ENCODE results near the gene BAZ1B. TPM values are rescaled to one million over a fixed set of nuclear protein-coding genes. Genes with fewer than 3 reads are reported as not detected.
"Not testable (repeated sequence)": the region's sequence is repeated elsewhere in the genome, so short reads cannot be mapped to it uniquely, and the experiment has no call there.

The BAZ1B gene
- total and polyA plus RNA-seq, 9 donors: 33.4 to 89.7 (median 58.7) TPM

DNA sequence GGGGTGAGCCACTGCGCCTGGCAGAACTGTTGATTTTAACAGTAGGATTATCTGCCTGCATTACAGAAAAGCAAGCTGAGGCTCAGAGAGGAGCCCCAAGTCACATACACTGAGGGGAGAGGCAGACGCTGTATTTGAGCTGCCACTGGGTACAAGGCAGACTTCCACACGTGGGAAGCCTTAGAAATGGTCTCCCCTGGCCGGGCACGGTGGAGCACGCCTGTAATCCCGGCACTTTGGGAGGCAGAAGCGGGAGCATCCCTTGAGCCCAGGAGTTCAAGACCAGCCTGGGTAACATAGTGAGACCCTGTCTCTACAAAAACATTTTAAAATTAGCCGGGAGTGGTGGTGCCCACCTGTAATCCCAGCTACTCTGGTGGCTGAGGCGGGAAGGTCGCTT, 89.4 kb downstream of the BAZ1B start:
- H3K27ac ChIP-seq: no peak overlapping the region
- WGBS, 3 donors: 85 to 90% (median 89%) methylated on average over 11 of the region's 11 CpGs
- intact Hi-C loops (cut with DNase I): no loop called here

DNA sequence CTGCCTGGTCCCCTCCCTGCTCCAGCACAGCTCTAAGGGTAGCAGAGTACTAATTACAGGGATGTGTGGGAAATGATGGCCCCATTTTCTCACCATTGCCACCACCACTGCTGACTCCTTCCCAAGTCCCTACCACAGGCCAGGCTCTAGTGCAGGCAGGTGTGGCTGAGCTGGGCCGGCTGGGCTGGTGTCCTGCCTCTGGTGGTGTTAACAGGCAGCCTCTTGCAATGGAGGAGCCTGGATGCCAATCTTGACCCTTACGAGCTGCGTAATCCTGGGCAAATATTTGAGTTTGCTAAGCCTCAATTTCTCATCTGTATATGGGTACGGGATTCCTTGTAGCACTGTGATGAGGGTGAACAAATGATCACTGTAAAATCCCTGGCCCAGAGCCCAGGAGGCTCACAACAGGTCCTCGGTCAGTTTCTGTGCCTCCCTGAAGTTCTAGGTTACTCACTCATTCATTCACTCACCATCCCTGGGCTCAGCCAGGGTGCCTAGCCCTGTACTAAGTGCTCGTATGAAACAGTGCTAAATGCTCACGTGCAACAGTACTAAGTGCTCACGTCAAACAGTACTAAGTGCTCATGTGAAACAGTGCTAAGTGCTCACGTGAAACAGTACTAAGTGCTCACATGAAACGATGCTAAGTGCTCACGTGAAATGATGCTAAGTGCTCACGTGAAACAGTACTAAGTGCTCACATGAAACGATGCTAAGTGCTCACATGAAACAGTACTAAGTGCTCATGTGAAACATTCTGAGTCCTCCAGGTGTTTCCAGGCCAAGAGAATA, 90.9 kb downstream of the BAZ1B start:
- Histone ChIP-seq H3K4me1 (ENCODE audit: insufficient read depth) (peaks cover 4% of the 10 kb centered on the region), H3K4me3 (no peak overlapping the region), H3K27ac (no peak overlapping the region), H3K36me3 (no peaks in the 10 kb centered on the region), H3K9me3 (no peaks in the 10 kb centered on the region), H3K27me3 (no peaks in the 10 kb centered on the region)
- DNase-seq: no peak
- no peak for TF ChIP-seq EP300 (IDR thresholded peaks at IDR 0.05)
- TF ChIP-seq POLR2A (IDR thresholded peaks at IDR 0.05): no peak
- TF ChIP-seq, protein P1, sequence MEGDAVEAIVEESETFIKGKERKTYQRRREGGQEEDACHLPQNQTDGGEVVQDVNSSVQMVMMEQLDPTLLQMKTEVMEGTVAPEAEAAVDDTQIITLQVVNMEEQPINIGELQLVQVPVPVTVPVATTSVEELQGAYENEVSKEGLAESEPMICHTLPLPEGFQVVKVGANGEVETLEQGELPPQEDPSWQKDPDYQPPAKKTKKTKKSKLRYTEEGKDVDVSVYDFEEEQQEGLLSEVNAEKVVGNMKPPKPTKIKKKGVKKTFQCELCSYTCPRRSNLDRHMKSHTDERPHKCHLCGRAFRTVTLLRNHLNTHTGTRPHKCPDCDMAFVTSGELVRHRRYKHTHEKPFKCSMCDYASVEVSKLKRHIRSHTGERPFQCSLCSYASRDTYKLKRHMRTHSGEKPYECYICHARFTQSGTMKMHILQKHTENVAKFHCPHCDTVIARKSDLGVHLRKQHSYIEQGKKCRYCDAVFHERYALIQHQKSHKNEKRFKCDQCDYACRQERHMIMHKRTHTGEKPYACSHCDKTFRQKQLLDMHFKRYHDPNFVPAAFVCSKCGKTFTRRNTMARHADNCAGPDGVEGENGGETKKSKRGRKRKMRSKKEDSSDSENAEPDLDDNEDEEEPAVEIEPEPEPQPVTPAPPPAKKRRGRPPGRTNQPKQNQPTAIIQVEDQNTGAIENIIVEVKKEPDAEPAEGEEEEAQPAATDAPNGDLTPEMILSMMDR (IDR thresholded peaks at IDR 0.05): no peak
- WGBS, 3 donors: 84 to 89% (median 87%) methylated on average over 13 of the region's 13 CpGs
- intact Hi-C loops (cut with DNase I): no loop called here

More for the DNA sequence above, 89.4 kb downstream of the BAZ1B start:
- H3K9me3 ChIP-seq: no peaks in the 10 kb centered on the region
- no peak for DNase-seq
- H3K4me1 ChIP-seq (ENCODE audit: insufficient read depth): peaks cover 4% of the 10 kb centered on the region
- no peak for TF ChIP-seq POLR2A (IDR thresholded peaks at IDR 0.05)
- no peak for TF ChIP-seq EP300 (IDR thresholded peaks at IDR 0.05)
- TF ChIP-seq, protein P1 (IDR thresholded peaks at IDR 0.05): no peak
- H3K4me3 ChIP-seq: no peak overlapping the region
- no peaks in the 10 kb centered on the region for H3K27me3 ChIP-seq
- no peaks in the 10 kb centered on the region for H3K36me3 ChIP-seq

DNA sequence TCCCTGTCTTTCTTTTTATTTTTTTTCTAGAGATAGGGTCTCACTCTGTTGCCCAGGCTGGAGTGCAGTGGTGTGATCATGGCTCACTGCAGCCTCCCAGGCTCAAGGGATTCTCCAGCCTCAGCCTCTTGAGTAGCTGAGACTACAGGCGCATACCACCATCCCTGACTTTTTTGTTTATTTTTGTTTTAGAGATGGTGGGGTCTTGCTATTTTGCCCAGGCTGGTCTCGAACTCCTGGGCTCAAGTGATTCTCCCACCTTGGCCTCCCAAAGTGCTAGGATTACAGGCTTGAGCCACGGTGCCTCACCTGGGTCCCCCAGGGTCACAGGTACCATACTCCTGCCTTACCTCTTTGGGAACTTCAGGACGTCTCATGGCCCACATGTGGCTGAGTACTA, 91.6 kb downstream of the BAZ1B start:
- H3K4me1 ChIP-seq (ENCODE audit: insufficient read depth); H3K27me3 ChIP-seq; H3K4me3 ChIP-seq; intact Hi-C loops (cut with DNase I); H3K27ac ChIP-seq; H3K9me3 ChIP-seq; DNase-seq; H3K36me3 ChIP-seq: not testable (repeated sequence)
- WGBS, 3 donors: 82 to 87% (median 83%) methylated on average over 4 of the region's 4 CpGs

- Histone ChIP-seq H3K27me3 (no peaks in the 10 kb centered on the region), H3K4me1 (ENCODE audit: insufficient read depth) (peaks cover 2% of the 10 kb centered on the region), H3K9me3 (no peaks in the 10 kb centered on the region), H3K4me3 (no peak overlapping the region), H3K36me3 (no peaks in the 10 kb centered on the region), H3K27ac (no peak overlapping the region)
- TF ChIP-seq POLR2A (IDR thresholded peaks at IDR 0.05) (no peak), EP300 (IDR thresholded peaks at IDR 0.05) (no peak)
- TF ChIP-seq, protein P1 (IDR thresholded peaks at IDR 0.05): no peak
- WGBS, 3 donors: 64 to 77% (median 74%) methylated on average over 5 to 6 of the region's 6 CpGs
- intact Hi-C loops (cut with DNase I): no loop called here
- DNase-seq: no peak
These were observed 92.2 kb downstream of the BAZ1B start for GRCh38 chr7:73429622-73430505.

All from ovary (tissue), 9 donors.